Measurements from ENCODE around the gene WNT2.
"Not testable (repeated sequence)": the region's sequence is repeated elsewhere in the genome, so short reads cannot be mapped to it uniquely, and the experiment has no call there.

WNT2 gene

GRCh38 chr7:117251687-117252086 lies 71.2 kb downstream of the WNT2 start:
- DNase-seq: no peak

GRCh38 chr7:117250801-117251200 lies 72.1 kb downstream of the WNT2 start:
- DNase-seq: no peak

- DNase-seq: no peak
Observed at GRCh38 chr7:117250245-117250644, 72.6 kb downstream of the WNT2 start.

GRCh38 chr7:117249696-117250095 lies 73.2 kb downstream of the WNT2 start:
- DNase-seq: no peak

GRCh38 chr7:117248829-117249228 lies 74.0 kb downstream of the WNT2 start:
- DNase-seq: no peak

- no peak for DNase-seq
Observed at GRCh38 chr7:117247809-117248208, 75.0 kb downstream of the WNT2 start.

- not testable (repeated sequence) for DNase-seq
Observed at GRCh38 chr7:117245703-117246102, 77.2 kb downstream of the WNT2 start.

- DNase-seq: no peak
Observed at GRCh38 chr7:117243390-117243789, 79.5 kb downstream of the WNT2 start.

- DNase-seq: no peak
Observed at GRCh38 chr7:117241088-117241487, 81.8 kb downstream of the WNT2 start.

- DNase-seq: no peak
Observed at GRCh38 chr7:117238937-117239336, 83.9 kb downstream of the WNT2 start.

GRCh38 chr7:117238472-117238871 lies 84.4 kb downstream of the WNT2 start:
- DNase-seq: no peak

- no peak for DNase-seq
Observed at GRCh38 chr7:117237646-117238045, 85.2 kb downstream of the WNT2 start.

GRCh38 chr7:117231047-117231359 lies 91.9 kb downstream of the WNT2 start:
- DNase-seq: no peak

GRCh38 chr7:117230276-117231046 lies 92.4 kb downstream of the WNT2 start:
- DNase-seq: no peak

GRCh38 chr7:117229350-117229749 lies 93.5 kb downstream of the WNT2 start:
- no peak for DNase-seq

GRCh38 chr7:117227091-117227490 lies 95.8 kb downstream of the WNT2 start:
- no peak for DNase-seq

GRCh38 chr7:117225536-117225935 lies 97.3 kb downstream of the WNT2 start:
- DNase-seq: no peak
